D721Med (cell line): ENCODE data around the gene TRPM1.

Experiments
- DNase-seq: peaks from one replicate; pipeline ENCODE4 v3.0.0; 2011; ENCODE audit warnings: low spot score; ENCODE audit not compliant: insufficient read length
- FAIRE-seq: peaks from 2 replicates; lab custom pipeline; 2011; peaks lifted over from hg19 to GRCh38; lab: Jason Lieb, UNC
- TF ChIP-seq, protein P1 (sequence below): IDR thresholded peaks from 2 replicates; pipeline ENCODE4 v1.5.1; 2012; ENCODE audit warnings: mild to moderate bottlenecking, control low read depth; ENCODE audit not compliant: insufficient read depth; ENCODE audit errors: missing control alignments

TRPM1 gene

DNA sequence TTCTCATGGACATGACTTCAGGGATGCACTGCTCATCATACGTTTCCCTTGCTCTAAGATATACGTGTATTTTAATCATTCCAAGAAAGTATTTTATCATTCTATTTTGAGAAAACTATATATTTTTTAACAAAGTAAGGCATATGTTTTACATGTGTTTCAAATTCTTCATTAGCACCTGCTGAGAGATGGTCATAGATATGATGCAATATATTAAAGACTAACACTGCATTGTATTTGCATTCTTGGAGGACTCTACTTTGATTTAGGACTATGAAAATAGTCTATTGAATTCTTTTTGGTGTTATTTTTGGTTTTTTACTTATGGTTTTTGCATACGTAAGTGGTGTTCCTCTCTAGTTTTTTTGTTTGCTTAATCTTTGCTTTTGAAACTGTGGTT lies 55.9 kb downstream of the TRPM1 start:
- no peak for FAIRE-seq

DNA sequence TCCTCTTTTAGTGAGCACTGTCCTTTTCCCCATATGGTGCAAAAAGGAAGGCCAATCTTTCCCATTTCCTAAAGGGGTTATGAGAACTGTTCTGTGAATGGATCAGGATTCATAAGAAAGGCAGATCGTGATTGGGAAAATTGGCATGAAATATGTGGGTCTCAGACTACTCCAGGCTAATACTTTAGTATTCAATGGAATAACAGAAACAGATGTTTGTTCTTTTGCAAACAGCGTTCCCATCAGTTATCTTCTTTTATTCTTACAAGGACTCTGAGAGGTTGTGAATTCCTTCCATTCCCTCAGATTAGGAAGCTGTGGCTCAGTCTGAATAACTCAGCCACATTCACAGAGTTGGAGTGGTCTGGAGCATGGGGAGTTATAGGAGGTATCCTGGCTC lies 58.8 kb downstream of the TRPM1 start:
- DNase-seq: no peak
- TF ChIP-seq, protein P1, sequence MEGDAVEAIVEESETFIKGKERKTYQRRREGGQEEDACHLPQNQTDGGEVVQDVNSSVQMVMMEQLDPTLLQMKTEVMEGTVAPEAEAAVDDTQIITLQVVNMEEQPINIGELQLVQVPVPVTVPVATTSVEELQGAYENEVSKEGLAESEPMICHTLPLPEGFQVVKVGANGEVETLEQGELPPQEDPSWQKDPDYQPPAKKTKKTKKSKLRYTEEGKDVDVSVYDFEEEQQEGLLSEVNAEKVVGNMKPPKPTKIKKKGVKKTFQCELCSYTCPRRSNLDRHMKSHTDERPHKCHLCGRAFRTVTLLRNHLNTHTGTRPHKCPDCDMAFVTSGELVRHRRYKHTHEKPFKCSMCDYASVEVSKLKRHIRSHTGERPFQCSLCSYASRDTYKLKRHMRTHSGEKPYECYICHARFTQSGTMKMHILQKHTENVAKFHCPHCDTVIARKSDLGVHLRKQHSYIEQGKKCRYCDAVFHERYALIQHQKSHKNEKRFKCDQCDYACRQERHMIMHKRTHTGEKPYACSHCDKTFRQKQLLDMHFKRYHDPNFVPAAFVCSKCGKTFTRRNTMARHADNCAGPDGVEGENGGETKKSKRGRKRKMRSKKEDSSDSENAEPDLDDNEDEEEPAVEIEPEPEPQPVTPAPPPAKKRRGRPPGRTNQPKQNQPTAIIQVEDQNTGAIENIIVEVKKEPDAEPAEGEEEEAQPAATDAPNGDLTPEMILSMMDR: no peak
- no peak for FAIRE-seq

More for the DNA sequence above, 55.9 kb downstream of the TRPM1 start:
- TF ChIP-seq, protein P1: no peak
- DNase-seq: no peak

DNA sequence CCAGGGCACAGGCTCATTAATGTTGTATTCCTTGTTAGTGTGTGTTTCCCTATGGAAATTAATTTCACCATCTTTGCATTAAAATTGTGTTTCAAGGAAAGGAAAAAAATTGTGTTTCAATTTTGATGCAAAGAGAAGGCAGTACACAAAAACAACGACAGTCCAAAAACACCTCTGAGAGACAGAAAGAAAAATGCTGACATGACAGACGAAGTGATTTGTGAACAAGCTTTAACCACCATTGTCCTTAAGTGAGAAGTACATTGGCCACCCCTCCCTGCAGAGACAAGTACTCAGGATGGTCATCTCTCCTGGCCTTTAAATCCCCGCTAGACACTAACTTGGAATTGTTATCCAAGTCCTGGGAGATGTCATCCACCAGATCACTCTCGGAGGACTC lies 59.9 kb downstream of the TRPM1 start:
- no peak for FAIRE-seq
- TF ChIP-seq, protein P1: no peak
- DNase-seq: no peak

DNA sequence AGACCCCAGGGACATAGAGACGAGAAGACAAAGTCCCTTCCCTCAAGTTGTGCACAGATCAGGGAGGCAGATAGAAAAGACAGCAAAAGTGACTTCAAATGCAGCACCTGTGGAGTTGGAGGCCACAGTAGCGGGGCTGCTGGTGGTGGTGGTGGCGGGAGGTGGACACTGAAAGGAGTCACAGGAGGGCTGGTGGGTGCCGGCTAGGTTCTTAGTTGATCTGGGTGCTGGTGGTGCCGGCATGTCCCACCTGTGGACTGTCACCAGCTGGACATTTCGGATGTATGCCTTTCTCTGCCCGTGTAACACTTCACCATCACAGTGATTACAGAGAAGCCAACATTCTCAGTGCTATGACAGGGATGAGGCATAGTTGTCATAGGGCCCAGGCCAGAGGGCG lies 60.9 kb downstream of the TRPM1 start:
- FAIRE-seq (no peak), DNase-seq (no peak)
- TF ChIP-seq, protein P1: no peak

DNA sequence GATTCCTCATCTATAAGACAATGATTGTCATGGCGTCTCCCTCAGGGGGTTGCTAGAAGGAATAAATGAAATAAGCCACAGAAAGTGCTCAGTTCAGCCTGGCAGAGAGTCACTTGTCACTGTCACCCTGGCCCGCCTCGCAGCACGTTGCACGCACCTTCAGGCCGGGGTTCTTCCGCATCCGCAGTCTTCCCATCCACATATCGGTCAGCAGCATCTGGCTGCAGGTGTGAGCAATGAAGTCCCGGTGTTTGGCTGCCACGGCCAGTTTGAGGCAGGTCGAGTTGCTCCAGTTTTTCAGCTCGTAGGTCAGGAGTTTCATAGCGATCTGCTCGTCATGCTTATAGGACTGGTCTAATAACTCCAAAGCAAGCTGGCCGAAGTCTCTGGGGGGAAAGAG lies 61.6 kb downstream of the TRPM1 start:
- no peak for FAIRE-seq
- no peak for DNase-seq
- TF ChIP-seq, protein P1: no peak

DNA sequence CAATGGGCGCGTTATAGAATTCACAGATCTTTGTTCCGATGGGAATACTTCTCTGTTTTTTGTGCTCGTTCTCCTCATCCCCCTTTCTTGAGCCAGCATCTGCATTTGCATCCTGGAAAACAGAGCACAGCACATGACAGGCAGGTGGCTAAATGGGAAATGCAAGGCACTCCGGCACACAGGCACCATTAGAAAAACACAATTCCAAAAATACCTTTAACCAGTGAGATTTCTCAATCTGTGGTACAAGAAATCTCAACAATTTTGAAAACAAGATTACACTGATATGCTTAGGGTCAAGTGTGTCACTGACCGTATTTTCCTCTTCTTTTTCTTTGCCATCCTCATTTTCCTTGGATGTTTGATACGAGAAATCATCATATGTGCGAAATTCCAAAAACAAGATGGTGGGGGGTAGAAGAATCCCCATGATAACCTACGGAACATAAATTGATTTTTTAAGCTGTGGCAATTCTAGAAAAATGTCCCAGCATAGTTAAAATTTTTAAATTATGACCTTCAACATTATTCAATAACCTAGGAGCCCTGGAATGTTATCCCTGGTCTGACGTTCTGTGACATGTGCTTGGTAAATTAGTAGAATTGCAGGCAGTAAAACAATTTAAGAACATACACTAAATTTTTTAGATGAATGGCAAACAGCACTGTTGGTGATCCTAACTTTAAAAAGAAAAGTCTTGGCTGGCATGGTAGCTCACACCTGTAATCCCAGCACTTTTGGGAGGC lies 63.6 kb downstream of the TRPM1 start:
- no peak for FAIRE-seq
- no peak for DNase-seq

DNA sequence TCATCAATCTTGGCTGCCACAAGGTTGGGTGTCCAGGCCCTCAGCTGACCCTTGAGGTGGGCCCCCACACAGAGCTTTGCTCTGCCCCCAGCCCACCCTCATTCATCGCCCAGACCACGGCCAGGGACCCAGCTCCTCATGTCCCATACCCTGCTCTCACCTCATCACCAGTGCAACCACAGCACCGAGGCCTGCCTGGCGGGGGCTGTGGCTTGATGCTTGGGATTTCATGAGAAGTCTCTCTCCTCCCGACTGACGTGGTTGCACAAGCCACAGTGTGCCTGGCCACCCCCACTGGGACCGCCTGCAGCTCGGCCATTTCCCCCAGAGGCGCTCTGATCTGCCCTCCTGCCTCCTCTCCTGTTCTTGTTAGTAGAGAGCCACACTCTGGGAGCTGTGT lies 64.7 kb downstream of the TRPM1 start:
- TF ChIP-seq, protein P1: no peak
- DNase-seq (no peak), FAIRE-seq (no peak)

More for the DNA sequence above, 63.6 kb downstream of the TRPM1 start:
- TF ChIP-seq, protein P1: no peak
